Activated T-cell treated with anti-CD3 and anti-CD28 coated beads for 1 hour (primary cell): Measurements from ENCODE around the gene EP400.

Experiments
- DNase-seq: peaks from one replicate; pipeline ENCODE4 v3.0.0-alpha.2; 2020; ENCODE audit warnings: low read depth

Gene EP400

DNA sequence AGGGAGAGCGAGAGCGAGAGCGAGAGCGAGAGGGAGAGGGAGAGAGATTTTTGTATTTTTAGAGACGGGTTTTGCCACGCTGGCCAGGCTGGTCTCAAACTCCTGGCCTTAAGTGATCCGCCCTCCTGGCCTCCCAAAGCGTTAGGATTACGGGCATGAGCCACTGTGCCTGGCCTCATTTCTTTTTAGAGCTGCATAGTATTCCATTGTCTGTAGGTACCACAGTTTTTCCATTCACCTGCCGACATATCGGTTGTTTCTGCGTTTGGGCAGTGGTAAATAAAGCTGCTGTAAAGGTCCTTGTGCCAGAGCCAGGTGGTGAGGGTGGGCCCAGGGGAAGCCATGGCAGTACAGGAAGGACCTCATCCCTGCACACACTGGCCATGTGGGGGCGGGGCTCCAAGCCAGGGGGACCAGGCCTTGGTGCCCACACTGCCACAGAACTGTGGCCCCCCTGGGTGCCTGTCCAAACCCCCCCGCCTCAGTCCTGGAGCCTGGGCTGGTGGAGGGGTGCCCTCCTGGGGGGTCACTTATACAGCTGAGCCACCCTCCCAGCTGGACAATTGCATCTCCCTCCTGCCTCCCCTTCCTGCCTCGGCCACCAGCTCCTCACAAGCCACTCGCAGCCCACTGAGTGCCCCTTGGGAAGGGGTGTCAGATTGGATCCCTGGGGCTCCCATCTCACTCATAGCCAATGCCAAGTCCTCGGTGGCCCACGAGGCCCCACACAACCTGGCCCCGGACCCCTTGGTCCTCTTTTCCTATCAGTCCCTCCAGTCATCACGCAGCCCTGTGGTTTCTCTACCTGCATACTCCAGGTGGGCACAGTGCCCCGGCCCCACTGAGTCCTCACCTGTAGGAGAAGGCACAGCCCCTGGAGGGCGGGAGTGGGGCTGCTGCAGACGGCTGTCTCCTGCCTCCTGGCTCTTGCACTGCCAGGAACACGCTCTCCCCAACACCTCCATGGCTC is 22.3 kb upstream of the EP400 start:
- DNase-seq: no peak

DNA sequence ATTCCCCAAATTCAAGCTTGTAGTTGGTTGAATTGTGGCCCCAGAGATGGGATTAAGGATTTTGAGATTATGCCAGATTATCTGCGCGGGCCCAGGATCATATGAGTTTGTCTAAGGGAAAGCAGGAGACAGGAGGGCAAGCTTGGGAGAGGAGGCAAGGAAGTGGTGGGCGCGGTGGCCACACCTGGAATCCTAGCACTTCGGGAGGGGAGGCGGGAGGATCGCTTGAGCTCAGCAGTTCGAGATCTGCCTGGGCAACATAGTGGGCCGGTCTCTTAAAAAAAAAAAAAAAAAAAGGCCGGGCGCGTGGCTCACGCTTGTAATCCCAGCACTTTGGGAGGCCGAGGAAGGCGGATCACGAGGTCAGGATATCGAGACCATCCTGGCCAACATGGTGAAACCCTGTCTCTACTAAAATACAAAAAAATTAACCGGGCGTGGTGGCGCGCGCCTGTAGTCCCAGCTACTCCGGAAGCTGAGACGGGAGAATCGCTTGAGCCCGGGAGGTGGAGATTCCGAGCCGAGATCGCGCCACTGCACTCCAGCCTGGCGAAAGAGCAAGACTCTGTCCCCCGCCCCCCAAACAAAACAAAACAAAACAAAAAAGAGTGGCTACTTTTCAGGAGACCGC is 21.5 kb upstream of the EP400 start:
- no peak for DNase-seq

DNA sequence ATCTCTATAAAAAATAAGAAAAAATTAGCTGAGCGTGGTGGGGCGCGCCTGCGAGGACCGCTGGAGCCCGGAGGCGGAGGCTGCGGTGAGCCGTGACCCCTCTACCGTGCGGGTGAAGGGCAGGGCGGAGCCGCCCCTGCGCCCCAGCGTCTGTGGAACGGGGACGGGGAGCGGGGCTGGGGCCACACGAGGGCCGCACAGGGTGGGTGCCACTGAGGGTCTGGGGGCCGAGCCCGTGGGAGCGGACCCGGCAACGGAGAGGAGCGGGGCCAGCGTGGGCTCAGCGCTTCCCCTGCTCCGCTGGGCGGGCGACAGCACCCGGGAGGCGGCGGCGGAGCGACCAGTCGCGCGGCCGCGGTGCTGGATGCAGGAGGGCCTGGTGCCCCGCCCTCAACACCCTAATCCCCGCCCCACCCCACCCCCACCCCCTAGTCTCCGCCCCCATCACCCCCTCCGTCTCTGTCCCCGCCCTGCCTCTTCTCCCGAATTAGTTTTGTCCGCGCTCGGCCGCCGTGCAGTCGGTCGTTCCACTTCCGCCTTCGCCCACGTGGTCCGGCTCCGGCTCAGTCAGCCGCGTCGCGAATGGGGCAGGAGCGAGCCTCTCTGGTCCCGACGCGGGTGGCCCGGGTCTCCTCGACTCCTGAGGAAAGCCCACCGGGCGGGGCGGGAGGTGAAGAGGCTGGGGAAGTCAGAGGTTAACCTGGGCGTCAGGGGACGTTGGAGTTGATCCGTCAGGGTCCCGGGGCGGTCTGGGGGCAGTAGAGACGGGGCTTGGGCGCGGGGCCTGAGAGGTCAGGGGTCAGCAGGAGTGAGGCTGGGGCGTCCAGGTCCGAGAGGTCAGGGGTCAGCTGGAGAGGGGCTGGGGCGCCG is 20.8 kb upstream of the EP400 start, which contains the start of gene PUS1:
TSS of gene PUS1 (plus strand) at position 566 of the 870 bp plus-strand sequence. CDS start 447 bp downstream, outside the sequence.
- DNase-seq: peak; percentile 91

DNA sequence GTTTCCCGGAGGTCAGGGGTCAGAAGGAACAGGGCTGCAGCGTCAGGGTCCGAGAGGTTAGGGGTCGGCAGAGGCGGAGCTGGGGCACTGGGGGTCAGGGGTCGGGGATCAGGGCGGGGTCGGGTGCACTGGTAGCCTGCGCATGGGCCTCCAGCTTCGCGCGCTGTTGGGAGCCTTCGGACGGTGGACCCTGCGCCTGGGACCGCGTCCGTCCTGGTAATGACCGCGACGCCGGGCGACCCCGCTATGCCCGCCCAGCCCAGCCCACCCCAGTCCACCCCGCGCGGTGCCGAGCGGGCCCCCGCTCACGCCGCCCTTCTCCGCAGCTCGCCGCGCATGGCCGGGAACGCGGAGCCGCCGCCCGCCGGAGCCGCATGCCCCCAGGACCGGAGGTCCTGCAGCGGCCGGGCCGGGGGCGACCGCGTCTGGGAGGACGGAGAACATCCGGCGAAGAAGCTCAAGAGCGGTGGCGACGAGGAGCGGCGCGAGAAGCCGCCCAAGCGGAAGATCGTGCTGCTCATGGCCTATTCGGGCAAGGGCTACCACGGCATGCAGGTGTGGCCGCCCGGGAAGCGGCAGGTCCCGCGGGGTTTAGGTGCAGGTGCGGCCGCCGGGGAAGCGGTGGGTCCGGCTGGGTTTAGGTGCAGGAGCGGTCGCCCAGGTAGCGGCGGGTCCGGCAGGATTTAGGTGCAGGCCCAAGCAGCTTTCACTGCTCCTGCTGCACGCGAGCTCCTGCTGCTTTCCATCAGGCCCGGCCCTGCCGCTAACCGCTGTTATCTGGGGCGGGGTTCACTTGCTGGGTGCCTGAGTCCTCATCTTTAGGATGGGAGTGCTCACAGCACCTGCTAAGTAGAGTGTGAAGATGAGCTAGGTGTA is 19.9 kb upstream of the EP400 start:
- peak; percentile 23 for DNase-seq

DNA sequence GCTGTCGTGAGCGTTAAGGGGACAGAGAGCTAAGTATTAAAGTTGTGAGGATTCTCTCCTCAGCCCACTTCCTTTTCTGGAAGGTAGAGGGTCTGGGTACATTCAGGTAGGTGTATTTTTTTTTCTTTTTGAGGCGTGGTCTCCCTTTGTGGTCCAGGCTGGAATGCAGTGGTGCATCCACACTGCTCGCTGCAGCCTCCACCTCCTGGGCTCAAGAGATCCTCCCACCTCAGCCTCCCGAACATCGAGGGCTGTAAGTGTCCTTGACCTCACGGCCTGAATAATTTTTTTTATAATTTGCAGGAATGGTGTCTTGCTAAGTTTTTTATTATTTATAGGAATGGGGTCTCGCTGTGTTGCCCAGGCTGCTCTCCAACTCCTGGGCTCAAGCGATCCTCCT is 19.2 kb upstream of the EP400 start:
- DNase-seq: no peak

DNA sequence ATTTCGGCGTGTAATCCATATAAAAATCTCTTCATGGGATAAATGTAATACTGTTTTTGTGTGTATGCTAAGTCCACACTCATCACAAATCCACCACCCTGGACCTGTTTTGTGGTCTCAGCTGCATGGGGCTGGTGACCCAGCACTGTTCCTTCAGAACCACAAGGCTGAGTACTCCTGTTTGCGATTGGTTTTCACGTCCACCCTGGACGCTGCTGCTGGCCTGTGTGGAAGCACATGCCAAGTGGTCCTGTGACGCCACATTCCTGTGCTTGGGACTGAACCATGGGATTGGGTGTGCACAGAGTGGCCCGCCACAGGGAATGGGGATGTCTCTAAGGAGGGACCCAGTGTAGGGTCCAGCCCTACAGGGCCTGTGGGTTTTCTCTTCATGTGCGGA is 16.4 kb upstream of the EP400 start:
- no peak for DNase-seq

DNA sequence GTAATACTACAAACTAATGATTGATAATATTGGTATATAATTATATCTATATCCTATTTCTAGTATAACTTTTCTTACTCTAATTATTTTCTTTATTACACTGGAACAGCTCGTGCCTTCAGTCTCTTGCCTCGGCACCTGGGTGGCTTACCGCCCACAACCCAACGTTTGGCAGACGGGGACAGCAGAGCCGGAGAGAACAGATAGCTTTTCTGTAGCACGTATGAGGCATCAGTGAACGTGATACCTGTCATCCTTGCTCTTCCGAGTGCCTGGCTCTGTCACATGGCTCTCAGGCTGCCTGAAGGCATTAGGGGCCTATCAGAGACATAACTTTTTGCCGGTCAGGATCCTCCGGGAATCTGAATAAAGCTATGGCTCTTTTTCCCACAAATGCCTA is 15.2 kb upstream of the EP400 start:
- no peak for DNase-seq

DNA sequence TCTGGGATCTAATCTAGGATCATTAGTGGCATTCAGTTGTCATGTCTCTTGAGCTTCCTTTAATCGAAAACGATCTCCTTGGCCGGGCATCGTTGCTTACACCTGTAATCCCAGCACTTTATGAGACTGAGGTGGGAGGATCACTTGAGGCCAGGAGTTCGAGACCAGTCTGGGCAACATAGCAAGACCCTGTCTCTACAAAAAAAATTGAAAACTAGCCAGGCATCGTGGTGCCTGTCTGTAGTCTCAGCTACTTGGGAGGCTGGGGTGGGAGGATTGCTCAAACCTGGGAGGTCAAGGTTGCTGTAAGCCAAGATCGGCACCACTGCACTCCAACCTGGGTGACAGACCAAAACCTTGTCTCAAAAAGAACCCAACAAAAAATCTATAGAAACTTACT is 11.7 kb upstream of the EP400 start:
- no peak for DNase-seq

DNA sequence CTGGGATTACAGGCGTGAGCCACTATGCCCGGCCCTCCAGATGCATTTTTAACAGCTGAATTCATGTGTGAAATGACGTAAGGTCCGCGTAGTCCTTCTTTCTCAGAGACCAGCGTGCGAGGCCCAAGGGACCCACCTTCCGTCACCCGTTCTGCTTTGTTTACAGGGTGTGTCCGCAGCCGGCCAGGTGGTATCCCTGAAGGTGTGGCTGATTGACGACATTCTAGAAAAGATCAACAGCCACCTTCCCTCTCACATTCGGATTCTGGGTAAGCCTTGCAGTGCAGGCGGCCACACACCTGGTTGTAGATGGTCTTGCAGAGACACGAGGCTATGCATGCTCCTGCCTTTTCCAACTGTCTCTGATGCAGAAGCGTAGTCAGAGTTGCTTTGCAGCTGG is 10.7 kb upstream of the EP400 start:
- DNase-seq: no peak

DNA sequence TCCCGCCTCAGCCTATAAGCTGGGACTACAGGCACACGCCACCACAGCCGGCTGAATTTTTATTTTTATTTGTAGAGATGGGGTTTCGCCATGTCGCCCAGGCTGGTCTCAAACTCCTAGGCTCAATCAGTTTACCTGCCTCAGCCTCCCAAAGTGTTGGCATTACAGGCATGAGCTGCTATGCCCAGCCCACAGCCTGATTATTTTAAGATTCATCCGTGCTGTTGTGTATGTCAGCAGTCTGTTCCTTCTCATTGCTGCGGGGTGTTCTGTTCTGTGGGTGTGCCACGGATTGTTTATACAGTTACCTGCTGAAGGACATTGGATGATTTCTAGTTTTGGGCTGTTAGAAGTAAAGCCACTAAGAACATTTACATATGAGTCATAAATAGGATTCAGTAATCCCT is 9.6 kb upstream of the EP400 start:
- no peak for DNase-seq

DNA sequence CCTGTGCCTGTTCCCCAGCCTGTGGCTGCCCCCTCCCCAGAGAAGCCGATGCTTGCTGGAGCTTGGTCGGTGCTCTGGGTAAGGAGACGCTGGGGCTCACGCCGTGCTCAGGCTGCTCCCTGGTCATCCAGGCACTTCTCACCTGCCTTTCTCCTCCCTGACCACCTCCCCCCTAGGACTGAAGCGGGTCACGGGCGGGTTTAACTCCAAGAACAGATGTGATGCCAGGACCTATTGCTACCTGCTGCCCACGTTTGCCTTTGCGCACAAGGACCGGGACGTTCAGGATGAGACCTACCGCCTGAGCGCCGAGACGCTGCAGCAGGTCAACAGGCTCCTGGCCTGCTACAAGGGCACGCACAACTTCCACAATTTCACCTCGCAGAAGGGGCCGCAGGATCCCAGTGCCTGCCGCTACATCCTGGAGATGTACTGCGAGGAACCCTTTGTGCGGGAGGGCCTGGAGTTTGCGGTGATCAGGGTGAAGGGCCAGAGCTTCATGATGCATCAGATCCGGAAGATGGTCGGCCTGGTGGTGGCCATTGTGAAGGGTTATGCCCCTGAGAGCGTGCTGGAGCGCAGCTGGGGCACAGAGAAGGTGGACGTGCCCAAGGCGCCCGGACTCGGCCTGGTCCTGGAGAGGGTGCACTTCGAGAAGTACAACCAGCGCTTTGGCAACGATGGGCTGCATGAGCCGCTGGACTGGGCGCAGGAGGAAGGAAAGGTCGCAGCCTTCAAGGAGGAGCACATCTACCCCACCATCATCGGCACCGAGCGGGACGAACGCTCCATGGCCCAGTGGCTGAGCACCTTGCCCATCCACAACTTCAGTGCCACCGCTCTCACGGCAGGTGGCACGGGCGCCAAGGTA is 8.4 kb upstream of the EP400 start:
- no peak for DNase-seq

DNA sequence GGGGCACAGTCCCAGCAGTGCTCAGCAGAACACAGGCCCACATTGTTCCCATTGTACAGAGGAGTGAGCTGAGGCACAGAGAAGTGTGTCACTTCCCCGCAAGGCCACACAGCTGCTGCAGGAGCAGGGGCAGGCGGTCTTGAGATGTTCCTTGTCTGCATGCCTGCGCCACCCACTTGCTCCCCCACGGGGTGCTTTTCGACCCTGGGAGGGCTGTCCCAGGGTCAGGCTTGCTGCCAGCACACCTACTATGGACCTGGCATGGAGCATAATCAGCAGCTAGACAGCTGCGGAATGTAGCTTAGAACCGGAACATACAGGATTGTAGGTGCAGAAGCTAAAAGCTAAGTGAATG is 7.8 kb upstream of the EP400 start:
- no peak for DNase-seq

DNA sequence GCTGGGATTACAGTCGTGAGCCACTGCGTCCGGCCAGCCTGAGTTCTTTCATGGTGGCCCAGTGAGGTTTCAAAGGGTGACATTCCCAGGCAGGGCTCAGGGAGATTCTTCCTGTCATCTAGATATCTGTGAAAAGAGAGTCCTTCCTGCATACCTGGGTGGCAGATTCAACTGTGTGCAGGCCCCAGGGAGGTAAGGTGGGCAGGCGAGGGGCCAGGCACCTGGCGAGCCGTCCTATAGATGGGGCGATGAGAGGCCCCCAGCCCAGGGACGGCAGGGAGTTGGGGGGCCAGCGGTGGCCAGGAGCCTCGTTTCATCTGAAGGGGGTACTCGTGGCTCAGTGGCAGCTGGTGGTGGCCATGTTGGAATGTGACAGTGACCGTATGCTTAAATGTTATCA is 7.1 kb upstream of the EP400 start:
- DNase-seq: no peak

DNA sequence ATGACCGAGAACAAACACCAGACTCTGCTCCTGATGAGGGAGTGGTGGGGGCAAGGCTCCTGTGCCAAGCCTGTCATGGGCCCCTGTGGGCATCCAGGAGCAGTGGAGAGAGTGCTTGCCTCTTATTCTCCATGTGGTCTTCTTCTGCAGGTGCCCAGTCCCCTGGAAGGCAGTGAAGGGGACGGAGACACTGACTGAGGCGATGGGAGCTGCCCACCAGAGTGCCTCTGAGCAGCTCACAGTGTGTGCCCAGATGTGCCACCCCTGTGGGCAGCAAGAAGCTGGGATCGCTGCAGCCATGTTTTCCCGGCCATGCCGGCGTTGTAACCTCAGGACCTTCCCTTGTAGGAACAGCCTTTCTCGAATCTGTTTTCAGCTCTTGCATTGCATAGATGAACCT is 6.4 kb upstream of the EP400 start:
- DNase-seq: no peak

DNA sequence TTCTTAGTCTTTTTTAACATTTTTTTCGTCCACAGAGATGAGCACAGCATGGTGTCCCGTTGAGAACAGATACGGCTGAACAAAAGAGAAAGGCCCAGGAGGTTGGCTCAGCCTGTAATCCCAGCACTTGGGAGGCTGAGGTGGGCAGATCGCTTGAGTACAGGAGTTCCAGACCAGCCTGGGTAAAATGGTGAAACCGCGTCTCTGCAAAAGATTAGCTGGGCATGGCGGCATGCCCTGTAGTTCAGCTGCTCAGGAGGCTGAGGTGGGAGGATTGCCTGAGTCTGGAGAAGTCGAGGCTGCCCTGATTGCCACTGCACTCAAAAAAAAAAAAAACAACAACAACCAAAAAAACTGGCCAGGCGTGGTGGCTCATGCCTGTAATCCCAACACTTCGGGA is 5.9 kb upstream of the EP400 start:
- DNase-seq: no peak

DNA sequence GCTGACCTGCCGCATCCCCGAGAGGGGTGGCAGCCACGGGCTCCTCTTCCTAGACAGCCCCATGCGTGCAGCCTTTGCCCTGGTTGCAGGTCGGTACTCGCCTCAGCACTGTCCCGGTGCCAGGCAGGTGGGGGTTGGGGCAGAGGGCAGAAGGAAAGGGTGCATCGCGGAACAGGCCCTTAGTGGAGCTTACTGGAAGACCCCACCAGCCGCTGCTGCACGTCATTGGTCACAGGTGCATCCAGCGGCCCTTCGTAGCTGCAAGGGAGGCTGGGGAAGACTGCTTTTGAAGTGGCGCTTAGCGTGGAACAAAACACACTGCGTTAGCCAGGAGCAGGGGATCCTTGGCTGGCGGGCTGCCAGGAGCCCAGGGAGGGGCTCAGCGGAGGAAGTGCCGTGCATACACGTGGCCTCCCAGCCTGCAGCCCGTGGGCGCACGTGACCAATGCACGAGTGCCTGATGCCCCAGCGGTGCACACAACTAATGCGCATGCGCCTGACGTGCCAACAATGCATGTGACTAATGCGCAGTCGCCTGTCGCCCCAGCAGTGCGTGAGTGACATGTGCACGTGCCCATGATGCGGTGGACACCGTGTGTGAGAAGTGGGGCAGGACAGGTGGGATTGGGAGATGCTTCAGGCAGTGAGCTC is 5.0 kb upstream of the EP400 start:
- DNase-seq: no peak

DNA sequence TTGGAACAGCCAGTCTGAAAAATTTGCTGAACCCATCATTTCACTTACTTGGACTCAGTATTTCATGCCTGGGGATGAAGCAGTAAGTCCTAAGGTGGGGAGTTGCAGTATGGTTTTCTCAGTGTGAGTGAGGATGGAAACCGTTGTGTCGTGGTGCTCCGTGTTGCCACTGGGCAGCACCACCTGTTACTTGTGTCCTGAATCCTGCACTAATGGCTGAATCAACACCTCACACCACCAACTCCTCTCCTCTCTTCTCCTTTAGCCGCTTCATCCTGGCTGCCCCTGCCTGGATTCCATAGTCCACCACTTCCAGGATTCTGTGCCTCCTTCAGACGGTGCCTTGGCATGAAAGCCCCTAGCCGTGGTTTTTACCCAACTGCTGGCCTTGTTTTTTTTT is 3.0 kb upstream of the EP400 start:
- no peak for DNase-seq

DNA sequence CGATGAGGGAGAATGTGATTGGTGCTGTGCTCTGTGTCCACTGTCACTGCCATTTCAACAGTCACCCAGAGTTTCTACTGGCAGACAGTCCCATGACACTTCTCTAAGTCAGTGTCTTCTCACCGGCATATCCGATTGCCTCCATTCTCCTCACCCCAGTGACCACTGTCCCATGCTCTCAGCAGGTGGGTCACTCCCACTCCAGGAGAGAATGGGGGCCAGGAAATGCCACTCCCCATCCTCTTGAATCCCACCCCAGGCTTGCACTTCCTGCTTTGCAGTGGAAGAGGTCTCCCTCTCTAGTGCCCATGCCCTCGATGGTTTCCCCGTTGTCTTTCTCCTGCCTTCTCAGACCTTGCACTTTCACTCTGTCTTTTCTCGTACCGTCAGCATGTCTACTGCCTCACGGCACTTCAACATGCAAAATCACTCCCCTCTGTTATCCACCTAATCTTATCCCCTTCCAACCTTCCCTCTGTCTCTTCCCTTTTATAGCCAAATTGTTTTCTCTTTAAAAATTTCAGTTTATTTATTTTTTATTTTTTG is 2.2 kb upstream of the EP400 start:
- no peak for DNase-seq

DNA sequence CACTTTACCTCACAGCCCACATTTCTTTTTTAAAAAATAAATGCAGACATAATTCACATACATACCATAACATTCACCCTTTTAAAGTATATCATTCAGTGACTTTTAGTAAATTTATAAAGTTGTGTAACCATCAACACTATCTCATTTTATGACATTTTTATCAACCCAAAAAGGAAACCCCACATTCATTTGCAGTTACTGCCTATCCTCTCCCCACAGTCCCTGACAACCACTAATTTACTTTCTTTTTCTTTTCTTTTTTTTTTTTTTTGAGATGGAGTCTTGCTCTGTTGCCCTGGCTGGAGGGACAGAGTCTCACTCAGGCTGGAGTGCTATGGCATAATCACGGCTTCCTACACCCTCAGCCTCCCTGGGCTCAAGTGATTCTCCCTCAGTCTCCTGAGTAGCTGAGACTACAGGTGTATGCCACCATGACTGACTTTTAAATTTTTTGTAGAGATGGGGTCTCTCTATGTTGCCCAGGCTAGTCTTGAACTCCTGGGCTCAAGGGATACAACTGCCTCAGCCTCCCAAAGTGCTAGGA is 1.5 kb upstream of the EP400 start:
- DNase-seq: no peak
